Measurements from ENCODE around the gene FGGY. TPM values are rescaled to one million over a fixed set of nuclear protein-coding genes. Genes with fewer than 3 reads are reported as not detected.

FGGY gene
- total RNA-seq, 1 experiment from 2014 or later, result 17.8 TPM

DNA sequence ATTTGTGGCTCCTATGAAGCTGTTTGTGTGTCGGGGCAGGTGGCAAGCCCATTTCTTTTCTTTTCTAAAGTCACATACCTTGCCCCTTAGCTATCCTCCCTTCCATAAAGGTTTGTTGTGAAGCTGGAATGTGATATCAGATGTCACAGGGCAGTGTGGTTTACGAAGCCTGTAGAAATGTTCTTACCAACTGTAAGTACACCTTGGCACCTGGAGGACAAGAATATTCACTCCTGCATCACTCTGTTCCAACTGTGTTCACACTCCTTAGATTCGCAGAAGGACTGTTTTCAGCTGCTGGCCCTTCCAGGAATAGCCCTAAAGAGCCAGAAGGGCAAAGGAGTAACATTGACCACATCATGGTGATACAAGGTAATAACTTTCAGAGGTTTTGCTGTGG lies 176.9 kb downstream of the FGGY start:
- no peak overlapping the region for H3K4me2 ChIP-seq
- intact Hi-C loops (cut with micrococcal nuclease; ENCODE audit: unreplicated experiment), result no loop called here
- no peaks in the 10 kb centered on the region for H3K4me1 ChIP-seq (replicated peaks; ENCODE audit: insufficient read depth)
- no peaks in the 10 kb centered on the region for H3K79me2 ChIP-seq (ENCODE audit: low read depth)
- H3K9me3 ChIP-seq (ENCODE audit: insufficient read depth, low read depth), result no peaks in the 10 kb centered on the region
- H3K4me3 ChIP-seq, result no peak overlapping the region
- no peak for TF ChIP-seq EZH2 (IDR thresholded peaks at IDR 0.05; ENCODE audit: low read depth)
- TF ChIP-seq, protein P1, sequence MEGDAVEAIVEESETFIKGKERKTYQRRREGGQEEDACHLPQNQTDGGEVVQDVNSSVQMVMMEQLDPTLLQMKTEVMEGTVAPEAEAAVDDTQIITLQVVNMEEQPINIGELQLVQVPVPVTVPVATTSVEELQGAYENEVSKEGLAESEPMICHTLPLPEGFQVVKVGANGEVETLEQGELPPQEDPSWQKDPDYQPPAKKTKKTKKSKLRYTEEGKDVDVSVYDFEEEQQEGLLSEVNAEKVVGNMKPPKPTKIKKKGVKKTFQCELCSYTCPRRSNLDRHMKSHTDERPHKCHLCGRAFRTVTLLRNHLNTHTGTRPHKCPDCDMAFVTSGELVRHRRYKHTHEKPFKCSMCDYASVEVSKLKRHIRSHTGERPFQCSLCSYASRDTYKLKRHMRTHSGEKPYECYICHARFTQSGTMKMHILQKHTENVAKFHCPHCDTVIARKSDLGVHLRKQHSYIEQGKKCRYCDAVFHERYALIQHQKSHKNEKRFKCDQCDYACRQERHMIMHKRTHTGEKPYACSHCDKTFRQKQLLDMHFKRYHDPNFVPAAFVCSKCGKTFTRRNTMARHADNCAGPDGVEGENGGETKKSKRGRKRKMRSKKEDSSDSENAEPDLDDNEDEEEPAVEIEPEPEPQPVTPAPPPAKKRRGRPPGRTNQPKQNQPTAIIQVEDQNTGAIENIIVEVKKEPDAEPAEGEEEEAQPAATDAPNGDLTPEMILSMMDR (conservative IDR thresholded peaks at IDR 0.05), result no peak
- no peak overlapping the region for H2AFZ ChIP-seq
- DNase-seq, result no peak
- no TSS peak for BruUV-seq (replicated peaks)
- H3F3A ChIP-seq (ENCODE audit: insufficient read depth, low read depth), result no peaks in the 10 kb centered on the region
- no peaks in the 10 kb centered on the region for H4K20me1 ChIP-seq (ENCODE audit: insufficient read depth)
- H3K27ac ChIP-seq, result no peak overlapping the region
- ChIA-PET POLR2A (ENCODE audit: unreplicated experiment) (no interaction called here), CTCF (no interaction called here)
- H3K36me3 ChIP-seq (ENCODE audit: low read depth), result no peaks in the 10 kb centered on the region
- H3K9me2 ChIP-seq (ENCODE audit: insufficient read depth), result no peaks in the 10 kb centered on the region
- no peaks in the 10 kb centered on the region for H3K27me3 ChIP-seq (ENCODE audit: insufficient read depth, low read depth)

DNA sequence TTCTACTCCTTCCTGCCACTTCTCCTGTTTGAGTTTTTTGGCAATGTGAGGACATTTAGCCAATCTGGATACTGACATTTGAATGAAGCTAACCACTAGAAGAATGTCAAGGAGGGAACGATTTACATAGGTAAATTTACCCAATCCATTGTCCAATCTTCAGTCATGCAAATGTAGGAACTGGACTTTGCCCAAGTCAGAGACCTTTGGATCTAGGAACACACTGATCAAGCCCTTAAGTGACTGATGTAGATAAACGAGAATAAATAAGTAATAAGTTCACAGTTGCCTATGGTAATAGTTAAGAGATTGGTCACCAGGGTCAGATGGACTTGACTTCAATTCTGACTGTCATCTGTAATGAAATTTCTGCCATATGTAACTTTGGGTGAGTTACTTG lies 177.6 kb downstream of the FGGY start:
- BruUV-seq (replicated peaks), result no TSS peak
- no peak for DNase-seq
- no peaks in the 10 kb centered on the region for H3F3A ChIP-seq (ENCODE audit: insufficient read depth, low read depth)
- no peak overlapping the region for H3K4me2 ChIP-seq
- H3K27me3 ChIP-seq (ENCODE audit: insufficient read depth, low read depth), result no peaks in the 10 kb centered on the region
- POLR2A ChIA-PET (ENCODE audit: unreplicated experiment), result no interaction called here
- H4K20me1 ChIP-seq (ENCODE audit: insufficient read depth), result no peaks in the 10 kb centered on the region
- TF ChIP-seq, protein P1 (conservative IDR thresholded peaks at IDR 0.05), result no peak
- no peak for TF ChIP-seq EZH2 (IDR thresholded peaks at IDR 0.05; ENCODE audit: low read depth)
- no peaks in the 10 kb centered on the region for H3K79me2 ChIP-seq (ENCODE audit: low read depth)
- no peak overlapping the region for H2AFZ ChIP-seq
- intact Hi-C loops (cut with micrococcal nuclease; ENCODE audit: unreplicated experiment), result no loop called here
- no peak overlapping the region for H3K27ac ChIP-seq
- no peaks in the 10 kb centered on the region for H3K9me2 ChIP-seq (ENCODE audit: insufficient read depth)
- no peaks in the 10 kb centered on the region for H3K9me3 ChIP-seq (ENCODE audit: insufficient read depth, low read depth)
- H3K36me3 ChIP-seq (ENCODE audit: low read depth), result no peaks in the 10 kb centered on the region
- H3K4me3 ChIP-seq, result no peak overlapping the region
- no peaks in the 10 kb centered on the region for H3K4me1 ChIP-seq (replicated peaks; ENCODE audit: insufficient read depth)
- CTCF ChIA-PET, result no interaction called here

DNA sequence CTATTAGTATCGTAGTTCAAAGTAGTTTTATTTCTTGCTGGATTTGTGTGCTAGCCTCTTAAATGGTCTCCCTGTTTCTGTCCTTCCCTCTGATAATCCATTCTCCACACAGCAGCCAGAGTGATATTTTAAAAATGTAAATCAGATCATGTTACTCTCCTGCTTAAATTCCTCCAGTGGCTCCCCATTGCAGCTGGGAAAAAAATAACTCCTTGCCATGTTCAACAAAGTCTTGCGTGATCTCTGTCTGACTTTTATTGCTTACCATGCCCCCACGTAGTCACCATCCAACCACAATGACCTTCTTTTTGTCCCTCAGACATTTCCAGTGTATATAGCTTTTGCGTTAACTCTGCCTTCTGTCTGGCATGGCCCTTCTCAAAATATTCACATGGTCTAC lies 178.8 kb downstream of the FGGY start:
- POLR2A ChIA-PET (ENCODE audit: unreplicated experiment), result interaction anchor here (0.7 kb wide), 1 partner anchor 465 kb away, joined by 14 read pairs; no protein-coding TSS in a partner anchor
- intact Hi-C loops (cut with micrococcal nuclease; ENCODE audit: unreplicated experiment), result no loop called here
- CTCF ChIA-PET, result interaction anchor here (0.6 kb wide), 1 partner anchor 15 kb away, joined by 3 read pairs; no protein-coding TSS in a partner anchor

More for the DNA sequence above, 178.8 kb downstream of the FGGY start:
- Histone ChIP-seq H3K9me3 (ENCODE audit: insufficient read depth, low read depth) (no peaks in the 10 kb centered on the region), H3K4me1 (replicated peaks; ENCODE audit: insufficient read depth) (no peaks in the 10 kb centered on the region), H2AFZ (no peak overlapping the region), H3K9me2 (ENCODE audit: insufficient read depth) (no peaks in the 10 kb centered on the region), H3K27me3 (ENCODE audit: insufficient read depth, low read depth) (no peaks in the 10 kb centered on the region), H4K20me1 (ENCODE audit: insufficient read depth) (no peaks in the 10 kb centered on the region), H3F3A (ENCODE audit: insufficient read depth, low read depth) (no peaks in the 10 kb centered on the region), H3K27ac (no peak overlapping the region), H3K36me3 (ENCODE audit: low read depth) (no peaks in the 10 kb centered on the region), H3K79me2 (ENCODE audit: low read depth) (no peaks in the 10 kb centered on the region), H3K4me3 (no peak overlapping the region), H3K4me2 (no peak overlapping the region)
- DNase-seq, result no peak
- no peak for TF ChIP-seq EZH2 (IDR thresholded peaks at IDR 0.05; ENCODE audit: low read depth)
- TF ChIP-seq, protein P1 (conservative IDR thresholded peaks at IDR 0.05), result no peak
- BruUV-seq (replicated peaks), result no TSS peak
